NCI-H82 treated with DMSO at 0.1 percent for 48 hours (cell line): ENCODE results near the gene HDHD3.
A peak's percentile ranks its signal among the peaks of the same experiment; 100 is the strongest.
"Not testable (repeated sequence)": the region's sequence is repeated elsewhere in the genome, so short reads cannot be mapped to it uniquely, and the experiment has no call there.

Source experiments
- DNase-seq: peaks from one replicate; lab custom pipeline; 2025; ENCODE audit not compliant: unreplicated experiment; lab: John Stamatoyannopoulos, UW

HDHD3 gene

GRCh38 chr9:113365652-113366051 is 11.1 kb downstream of the HDHD3 start:
- DNase-seq = not testable (repeated sequence)

GRCh38 chr9:113364951-113365350 is 11.8 kb downstream of the HDHD3 start:
- DNase-seq = no peak

- DNase-seq = no peak
Measured at GRCh38 chr9:113363336-113363735, 13.4 kb downstream of the HDHD3 start.

GRCh38 chr9:113361304-113362018 is 15.3 kb downstream of the HDHD3 start:
- no peak for DNase-seq

GRCh38 chr9:113360242-113360842 is 16.4 kb downstream of the HDHD3 start:
- DNase-seq = no peak

- DNase-seq = no peak
Measured at GRCh38 chr9:113359385-113359784, 17.4 kb downstream of the HDHD3 start.

GRCh38 chr9:113356686-113357292 is 20.0 kb downstream of the HDHD3 start:
- DNase-seq = no peak

GRCh38 chr9:113355040-113355596 is 21.7 kb downstream of the HDHD3 start:
- DNase-seq = no peak

- DNase-seq = no peak
Measured at GRCh38 chr9:113352411-113352810, 24.4 kb downstream of the HDHD3 start.

GRCh38 chr9:113352006-113352405 is 24.8 kb downstream of the HDHD3 start:
- no peak for DNase-seq

- no peak for DNase-seq
Measured at GRCh38 chr9:113350937-113351336, 25.8 kb downstream of the HDHD3 start.

GRCh38 chr9:113350107-113350661 is 26.6 kb downstream of the HDHD3 start:
- DNase-seq = peak; percentile 23

- no peak for DNase-seq
Measured at GRCh38 chr9:113349445-113350094, 27.2 kb downstream of the HDHD3 start, which contains the start of gene BSPRY. Gene BSPRY, plus strand, starts transcription at chr9:113349541. Its CDS starts 39 bp downstream, at chr9:113349580.

GRCh38 chr9:113349066-113349444 is 27.7 kb downstream of the HDHD3 start:
- no peak for DNase-seq

GRCh38 chr9:113348437-113348836 is 28.3 kb downstream of the HDHD3 start:
- no peak for DNase-seq

GRCh38 chr9:113345671-113346070 is 31.1 kb downstream of the HDHD3 start:
- DNase-seq = no peak

GRCh38 chr9:113345190-113345589 is 31.6 kb downstream of the HDHD3 start:
- no peak for DNase-seq

- peak; percentile 72 for DNase-seq
Measured at GRCh38 chr9:113343732-113344231, 33.0 kb downstream of the HDHD3 start.

GRCh38 chr9:113341712-113342410 is 34.9 kb downstream of the HDHD3 start:
- no peak for DNase-seq

- DNase-seq = peak; percentile 60
Measured at GRCh38 chr9:113340011-113340699, 36.6 kb downstream of the HDHD3 start, which contains the start of gene WDR31. Gene WDR31, minus strand, starts transcription at chr9:113340275. Its CDS starts 8,253 bp downstream, at chr9:113332022.
